GM21390 (cell line): ENCODE results near the gene RAB17.

Experiments
- ATAC-seq: cut with Tn5 transposase; IDR thresholded peaks from one replicate; pipeline ENCODE4 v1.9.1; 2021; ENCODE audit not compliant: unreplicated experiment

The RAB17 gene

DNA sequence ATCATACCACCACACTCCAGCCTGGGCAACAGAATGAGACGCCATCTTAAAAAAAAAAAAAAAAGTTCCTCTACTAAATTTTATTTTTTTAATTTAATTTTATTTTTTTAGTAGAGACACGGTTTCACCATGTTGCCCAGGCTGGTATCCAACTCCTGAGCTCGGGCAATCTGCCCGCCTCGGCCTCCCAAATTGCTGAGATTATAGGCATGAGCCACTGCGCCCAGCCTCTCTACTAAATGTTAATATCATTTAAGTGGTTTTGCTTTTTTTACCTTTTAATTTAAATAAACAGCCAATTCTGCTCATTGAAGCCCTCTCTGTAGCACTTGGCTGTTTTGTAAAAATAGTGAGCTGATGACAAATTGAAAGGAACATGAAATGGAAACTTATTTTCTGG is 9.2 kb downstream of the RAB17 start:
- no peak for ATAC-seq

DNA sequence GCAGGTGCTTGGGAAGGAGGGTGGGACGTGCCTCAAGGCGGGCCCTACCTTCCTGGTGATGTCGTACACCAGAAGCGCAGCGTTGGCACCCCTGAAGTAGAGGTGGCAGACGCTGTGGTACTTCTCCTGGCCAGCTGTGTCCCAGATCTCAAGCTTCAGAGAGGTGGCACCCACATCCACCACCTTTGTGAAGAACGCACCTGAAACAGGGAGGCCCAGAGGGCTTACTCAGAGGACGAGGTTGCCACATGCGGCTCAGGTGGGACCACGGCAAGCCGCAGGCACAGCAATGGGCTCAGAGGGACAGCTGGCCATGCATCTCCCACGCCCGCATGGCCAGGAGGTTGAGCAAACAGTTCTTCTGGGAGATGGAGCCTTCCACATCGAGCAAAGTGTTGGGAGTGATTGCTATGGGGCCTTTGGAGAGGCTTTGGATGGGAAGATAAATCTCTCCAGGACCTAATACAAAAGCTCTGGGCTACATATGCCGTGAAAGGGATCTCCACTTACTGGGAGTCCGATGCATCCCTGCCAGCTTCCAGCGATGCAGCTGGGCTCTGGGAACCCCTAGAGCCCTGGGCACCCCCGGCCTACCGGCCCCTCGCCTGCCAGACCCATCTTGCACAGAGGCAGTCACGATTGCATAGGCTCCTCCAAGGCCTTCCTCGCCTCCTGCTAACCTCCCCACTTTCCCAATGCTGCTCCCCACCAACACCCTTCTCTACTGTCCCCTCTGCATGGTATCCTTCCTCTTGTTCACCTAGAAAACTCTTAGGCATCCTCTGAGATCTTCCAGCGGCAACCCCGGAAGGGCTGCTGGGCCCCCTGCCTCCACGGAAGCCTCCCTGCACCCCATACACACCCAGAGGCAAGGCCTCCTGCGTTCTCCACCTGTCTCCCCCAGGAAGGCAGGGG is 12.3 kb downstream of the RAB17 start:
- ATAC-seq: no peak

DNA sequence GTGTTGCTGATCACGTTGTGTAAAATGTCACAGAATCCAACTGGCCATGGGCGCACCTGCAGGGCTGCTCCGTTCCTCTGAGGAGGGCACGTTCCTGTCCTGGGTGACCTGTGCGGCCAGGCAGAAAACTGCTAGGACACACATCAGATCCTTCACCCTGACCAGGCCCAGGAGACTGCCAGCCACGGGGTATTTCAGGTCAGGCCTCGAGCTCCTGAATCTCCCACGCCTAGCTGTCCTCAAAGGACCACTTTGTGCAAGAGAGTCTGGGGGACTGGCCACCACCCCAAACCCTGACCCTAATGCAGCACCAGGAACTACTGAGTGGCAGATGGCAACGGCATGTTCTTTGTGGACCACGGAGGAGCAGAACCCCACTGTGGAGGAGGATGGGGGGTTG is 13.1 kb downstream of the RAB17 start:
- no peak for ATAC-seq

DNA sequence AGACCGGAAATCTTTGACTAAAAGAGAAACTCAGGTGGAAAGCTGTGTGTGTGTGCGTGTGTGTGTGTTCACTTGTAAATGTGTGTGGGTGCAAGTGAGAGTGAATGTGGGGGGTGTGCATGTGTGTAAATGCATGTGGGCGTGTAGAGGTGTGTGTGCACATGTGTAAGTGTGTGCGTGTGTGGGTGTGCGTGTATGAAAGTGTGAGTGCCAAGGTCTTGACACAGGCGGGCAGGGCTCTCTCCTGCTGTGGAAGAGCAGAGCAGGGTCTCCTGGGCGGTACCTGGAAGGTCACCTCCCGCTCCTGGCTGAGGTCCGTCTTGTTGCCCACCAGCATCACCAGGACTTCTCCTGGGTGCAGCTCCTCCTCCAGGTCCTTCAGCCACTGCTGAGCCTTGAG is 13.6 kb downstream of the RAB17 start:
- no peak for ATAC-seq

DNA sequence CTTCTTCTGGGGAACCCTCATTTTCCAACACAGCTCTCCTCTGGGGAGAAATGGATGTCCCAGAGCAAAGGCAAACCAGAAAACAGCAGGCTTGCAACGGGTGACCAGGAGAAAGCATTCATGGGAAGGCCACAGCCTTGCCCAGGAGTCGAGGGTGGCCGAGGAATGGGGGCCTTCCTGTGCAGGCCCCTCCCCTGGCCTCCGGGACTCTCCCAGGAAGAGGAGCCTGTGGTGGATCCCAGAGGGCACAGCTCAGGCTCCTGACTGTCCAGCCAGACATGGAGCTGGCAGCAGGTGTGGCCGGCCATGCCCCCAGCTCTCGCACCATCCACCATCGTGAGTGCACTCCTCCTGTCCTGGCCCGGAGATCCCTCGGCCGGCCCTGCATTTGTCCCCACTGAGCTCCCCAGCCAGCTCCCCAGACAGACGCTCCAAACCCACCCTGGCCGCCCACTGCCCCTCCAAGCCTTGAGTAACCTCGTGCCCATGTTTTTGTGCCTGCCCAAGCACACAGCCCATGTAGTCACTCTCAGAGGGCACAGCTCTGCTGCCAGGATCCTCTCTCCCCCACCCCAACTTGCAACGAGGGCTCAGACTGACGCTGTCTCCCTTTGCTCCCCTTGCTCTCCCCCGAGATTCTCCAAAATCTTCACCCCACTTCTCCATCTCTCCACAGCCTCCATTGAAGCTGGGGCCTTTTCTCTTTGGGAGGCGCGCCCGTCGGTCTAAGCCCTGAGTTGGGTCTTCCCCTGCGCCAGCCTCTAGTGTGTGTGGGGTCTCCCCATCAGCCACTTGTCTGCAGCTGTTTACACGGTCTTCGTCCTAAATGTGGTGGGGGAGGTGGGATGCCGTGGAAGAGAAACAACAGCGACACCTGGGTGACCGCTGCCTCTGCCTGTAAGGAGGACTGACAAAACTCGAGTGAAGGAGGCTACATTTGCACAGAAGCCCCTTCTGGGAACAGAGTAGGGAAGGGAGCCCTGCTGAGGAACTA is 14.4 kb downstream of the RAB17 start:
- no peak for ATAC-seq

DNA sequence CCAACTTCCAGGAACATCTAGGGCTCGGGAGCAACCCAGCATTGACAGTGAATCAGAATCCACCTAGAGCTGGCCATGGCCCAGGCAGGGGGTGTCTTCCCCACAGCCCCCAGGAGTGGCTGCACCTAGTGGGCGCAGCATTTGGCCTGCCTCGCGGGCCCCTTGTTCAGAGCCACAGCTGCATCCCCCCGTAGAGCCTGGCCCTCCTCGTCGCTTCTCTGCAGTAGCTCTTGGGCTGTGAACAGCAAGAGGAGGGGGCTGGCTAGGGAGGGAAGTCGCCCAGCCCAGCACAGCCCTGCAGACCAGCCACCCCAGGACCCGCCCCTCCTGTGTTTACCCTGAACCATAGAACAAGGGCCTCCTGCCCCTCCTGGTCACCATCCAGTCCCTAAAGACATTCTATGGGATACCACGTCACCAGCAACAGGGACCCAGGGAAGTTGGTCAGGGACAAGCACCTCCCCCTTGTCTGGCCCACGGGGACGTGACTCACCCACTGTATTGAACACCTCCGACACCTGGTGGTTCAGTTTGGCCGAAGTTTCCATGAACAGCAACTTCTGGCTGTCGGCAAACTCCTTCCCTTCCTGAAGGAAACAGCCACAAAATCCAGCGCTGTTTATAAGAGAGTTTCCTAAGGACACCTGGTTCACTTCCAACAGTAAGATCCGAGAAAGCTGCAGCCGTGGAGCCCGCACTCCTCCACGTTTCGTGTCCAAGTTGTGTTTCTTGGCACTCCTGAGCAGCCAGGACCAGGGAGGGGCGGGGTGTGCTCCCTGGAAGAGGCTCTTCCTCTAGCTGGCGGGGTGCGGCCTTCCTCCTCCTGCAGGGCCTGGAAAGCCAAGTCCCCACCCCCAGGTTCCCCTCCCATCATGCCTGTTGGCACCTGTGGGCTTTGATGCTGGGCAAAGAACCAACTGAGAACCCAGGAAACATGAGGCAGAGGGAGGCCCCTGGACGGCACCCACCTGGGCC is 15.4 kb downstream of the RAB17 start:
- ATAC-seq: no peak

DNA sequence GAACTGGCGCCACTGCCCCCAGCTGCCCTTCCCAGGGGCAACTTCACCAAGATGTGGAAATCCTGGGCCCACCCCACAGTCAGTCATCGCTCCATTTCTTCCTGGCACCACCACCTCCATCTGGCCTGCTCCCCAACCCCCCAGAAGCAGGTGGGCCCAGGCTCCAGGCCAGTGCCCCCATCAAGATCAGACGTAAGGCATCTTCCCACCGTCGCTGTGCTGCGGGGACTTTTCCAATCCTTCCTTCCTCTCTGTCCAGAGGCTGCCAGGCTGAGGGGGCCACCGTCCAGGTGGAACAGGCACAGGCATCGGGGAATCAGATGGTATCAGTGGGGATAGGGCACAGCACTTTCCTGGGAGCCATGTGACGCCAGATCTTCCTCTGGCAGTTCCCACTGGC is 16.1 kb downstream of the RAB17 start:
- ATAC-seq: no peak

DNA sequence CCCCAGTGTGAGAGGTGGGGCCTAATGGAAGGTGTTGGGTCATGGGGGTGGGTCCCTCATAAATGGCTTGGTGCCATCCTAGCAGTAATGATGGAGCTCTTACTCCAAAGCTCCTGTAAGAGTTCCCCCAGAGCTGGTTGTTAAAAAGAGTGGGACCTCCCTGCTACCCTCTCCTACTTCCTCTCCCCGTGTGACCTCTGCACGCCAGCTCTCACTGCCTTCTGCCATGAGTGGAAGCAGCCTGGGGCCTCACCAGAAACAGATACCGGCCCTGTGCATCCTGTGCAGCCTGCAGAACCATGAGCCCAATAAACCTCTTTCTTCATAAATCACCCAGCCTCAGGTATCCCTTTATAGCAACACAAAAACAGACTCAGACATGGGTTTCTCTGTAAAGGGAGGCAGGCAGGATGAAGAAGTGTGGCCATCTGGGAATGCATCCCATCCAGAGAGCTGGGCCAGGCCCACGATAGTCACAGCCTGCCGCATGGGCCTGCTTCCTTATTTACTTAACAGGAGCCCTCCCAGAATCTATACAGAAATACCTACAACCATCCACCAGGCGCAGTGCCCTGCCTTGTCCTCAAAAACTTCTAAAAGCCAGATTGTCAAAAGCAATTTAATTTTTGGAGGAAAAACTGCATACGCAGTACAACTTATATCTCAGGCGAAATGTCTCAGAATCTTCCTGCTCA is 16.7 kb downstream of the RAB17 start:
- no peak for ATAC-seq

DNA sequence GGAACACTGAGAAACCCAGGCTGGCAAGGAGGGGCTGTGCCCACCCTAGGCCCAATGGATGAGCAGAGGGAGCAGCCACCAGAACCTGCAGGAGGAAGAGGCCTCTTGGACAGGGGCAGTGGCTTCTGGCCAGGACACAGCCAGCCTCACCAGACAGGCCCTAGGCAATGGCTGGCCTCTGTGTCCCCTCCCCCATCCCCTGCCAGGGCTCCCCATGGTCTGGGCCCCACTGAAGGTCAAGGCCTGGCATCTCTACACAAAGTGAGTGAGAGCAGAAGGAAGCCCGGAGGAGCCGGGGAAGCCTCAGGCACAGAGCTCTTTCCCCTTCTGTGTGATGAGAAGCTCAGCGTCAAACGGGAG is 17.8 kb downstream of the RAB17 start:
- no peak for ATAC-seq

DNA sequence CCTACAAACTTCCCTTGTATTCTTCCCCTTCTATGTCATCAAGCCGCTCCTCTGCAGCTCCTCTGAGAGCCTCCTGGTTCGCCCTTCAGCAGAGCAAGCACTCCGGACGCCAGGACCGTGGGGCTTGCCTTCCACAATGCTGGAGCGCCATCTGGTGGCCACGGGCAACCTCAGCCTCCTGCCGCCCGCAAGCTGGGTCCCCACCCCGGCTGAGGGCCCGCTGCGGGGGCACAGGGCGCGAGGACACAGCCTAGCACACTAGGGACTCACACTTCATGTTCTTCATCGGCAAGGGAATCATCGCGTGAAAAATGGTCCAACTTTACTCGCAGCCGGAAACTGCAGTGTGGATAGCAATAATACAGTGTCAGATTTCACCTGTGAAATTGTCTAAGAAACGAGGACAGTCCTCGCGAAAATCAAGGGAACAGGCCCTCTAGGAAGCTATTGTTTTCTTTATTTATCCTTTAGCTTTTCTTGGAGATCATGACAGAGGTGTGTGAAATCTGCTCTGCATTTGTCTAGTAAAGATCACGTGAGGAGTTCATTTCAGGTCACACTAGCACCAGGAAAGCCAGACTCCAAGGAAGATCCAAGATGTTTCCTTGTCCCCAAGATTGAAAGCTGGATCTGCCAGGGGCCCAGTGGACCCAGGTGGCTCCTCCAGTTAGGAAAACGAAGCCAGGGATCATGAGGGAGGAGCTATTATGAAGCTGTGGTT is 18.4 kb downstream of the RAB17 start:
- ATAC-seq: peak; percentile 91

DNA sequence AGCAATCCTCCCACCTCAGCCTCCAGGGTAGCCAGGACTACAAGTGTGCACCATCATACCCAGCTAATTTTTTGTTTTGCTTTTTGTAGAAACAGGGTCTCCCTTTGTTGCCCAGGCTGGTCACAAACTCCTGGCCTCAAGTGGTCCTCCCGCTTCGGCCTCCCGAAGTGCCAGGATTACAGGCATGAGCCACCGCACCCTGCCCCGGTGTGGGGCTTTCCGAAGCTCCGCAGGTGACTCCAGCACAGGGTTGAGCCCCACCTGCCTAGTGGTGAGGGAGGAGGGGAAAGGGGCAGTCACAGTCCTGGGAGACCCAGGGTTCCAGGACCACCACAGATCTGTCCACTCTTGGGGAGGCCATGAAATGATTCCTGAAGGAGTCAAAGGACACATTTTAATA is 19.0 kb downstream of the RAB17 start:
- no peak for ATAC-seq

DNA sequence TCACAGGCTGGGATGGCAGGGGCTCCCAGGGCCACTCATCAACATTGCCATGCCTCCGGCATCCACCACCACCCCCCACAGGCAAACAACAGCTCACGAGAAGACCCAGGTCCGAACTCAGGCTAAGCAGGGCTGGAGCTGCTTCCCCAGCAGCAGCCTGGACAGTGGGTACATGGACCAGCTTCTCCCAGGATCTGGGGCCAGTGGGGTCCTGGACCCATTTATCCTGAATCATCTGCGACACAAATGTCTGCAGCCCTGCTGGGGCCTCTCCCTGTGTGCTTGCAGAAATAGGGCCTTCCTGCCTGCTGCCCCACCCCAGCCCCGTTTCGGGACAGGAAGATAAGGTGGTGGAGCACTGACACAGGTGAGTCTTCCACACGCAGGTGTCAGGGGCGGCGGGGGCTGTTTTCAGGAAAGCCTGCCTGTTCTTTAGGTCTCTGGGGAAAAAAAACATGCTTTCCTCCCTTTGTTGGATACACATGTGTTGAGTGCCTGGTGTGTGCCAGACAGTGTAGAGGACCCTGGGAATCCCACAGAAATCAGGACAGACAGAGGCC is 19.7 kb downstream of the RAB17 start:
- ATAC-seq: no peak

DNA sequence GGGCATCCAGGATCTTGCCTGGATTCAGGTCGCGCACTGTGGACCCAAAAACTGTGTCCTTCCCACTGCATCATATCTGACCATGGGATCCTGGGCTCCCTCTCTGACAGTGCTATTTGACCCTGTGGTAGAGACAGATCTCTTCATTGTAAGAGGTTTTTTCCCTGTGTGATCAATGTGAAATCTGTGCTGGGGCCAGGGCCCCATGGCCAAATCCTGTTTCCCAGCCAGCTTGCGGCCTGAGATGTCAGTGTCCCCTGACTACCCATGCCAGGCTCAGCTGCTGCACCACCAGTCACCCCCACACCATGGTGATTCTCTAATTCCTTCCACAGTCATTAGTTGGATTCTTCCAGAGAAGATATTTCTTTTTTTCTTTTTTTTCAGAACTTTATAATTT is 20.6 kb downstream of the RAB17 start:
- ATAC-seq: no peak

DNA sequence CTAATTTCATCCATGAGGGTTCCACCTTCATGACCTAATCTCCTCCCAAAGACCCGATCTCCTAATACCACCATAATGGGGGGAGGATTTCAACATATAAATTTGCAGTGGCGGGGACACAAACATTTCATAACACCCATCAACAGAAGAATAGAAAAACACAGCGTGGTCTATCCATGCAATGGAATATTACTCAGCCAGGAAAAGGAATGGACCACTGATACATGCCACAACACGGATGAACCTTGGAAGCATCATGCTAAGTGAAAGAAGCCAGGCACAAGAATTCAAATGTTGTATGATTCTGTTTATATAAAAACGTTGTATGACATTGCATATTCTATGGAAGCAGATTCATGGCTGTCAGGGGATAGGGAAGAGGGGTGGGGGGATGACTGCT is 21.5 kb downstream of the RAB17 start:
- ATAC-seq: no peak

DNA sequence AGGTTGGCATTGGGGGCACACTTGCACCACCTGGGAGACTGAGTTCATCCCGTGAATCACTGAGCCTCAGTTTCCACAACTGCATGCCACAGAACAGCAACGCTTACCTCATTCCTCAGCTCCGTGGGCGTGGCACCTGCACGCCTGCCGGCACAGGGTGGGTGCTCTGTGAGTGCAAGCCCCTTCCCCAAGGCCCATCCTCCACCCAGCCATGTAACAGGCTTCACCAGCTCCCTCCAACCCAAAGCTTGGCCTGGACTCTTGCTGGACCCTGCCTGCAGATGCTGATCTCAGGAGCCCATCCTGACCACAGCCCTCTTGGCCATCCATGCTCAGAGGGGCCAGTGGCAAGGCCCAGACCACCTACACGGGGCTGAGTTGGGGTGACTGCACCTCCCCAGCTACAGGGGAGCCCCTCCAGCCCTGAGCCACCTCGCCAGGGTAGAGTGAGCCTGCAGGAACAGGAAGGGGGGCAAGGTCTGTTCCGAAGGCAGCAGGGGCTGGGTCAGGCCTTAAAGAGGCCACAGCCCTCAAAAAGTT is 22.3 kb downstream of the RAB17 start:
- no peak for ATAC-seq

DNA sequence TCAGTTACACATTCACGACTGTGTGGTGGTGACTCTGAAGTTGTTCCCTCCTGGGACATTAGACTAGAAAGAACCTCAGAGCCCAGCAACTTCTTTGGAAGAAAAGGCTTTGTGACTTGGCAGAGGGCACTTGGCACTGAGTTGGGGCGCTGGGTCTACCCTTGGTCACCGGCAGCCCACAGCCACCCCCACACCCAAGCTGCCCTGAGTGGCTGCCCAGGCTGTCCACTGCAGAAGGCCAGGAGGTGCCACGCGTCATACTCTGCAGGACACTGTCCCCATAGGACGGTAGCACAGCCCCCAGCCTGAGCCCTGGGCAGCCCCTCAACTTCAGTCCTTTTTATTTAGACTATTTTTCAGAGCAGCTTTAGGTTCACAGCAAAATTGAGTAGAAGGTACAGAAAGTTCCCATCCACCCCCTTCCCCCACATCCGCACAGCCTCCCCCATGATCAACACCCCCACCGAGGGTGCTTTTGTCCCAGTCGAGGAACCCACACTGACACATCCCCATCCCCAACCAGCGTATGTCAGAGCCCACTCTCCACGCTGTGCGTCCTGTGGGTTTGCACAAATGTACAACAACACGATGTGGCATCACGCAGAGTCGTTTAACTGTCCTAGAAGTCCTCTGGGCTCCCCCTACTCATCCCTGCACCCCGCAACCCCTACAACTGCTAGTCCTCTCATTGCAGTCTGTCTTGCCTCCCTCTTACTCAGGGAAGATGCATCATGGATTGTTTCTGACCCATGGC is 23.1 kb downstream of the RAB17 start:
- no peak for ATAC-seq

DNA sequence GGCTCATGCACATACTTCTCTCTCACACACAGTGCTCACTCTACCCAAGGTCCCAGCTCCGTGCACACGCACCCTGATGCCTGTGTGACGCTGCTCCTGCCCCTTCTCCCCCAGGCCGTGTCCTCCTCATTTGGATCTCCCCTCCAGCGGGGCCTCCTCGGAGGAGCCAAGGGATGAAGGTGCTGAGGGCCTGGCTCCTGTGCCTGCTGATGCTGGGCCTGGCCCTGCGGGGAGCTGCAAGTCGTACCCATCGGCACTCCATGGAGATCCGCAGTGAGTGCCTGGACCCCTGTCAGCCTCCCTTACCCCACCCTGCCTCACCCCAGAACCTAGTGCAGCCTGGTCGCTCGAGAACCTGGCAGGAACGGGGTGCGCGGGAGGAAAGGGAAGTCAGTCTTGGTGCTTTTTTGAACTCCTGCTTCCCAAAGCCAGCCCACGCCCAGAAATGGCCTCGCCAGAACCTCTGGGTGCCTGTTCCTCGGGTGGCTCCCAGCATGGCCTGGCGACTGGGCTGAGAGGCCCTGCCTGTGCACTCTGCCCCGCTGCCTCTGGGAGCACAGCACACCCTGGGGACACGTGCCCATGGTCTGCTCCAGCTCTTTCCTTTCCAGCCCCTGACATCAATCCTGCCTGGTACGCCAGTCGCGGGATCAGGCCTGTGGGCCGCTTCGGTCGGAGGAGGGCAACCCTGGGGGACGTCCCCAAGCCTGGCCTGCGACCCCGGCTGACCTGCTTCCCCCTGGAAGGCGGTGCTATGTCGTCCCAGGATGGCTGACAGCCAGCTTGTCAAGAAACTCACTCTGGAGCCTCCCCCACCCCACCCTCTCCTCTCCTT is 23.9 kb downstream of the RAB17 start, which contains the start of gene PRLH:
TSS of gene PRLH (plus strand) at position 174 of the 835 bp plus-strand sequence. CDS start at position 174, 0 bp downstream.
- ATAC-seq: no peak
